Measurements from ENCODE around the gene BEND3.

GRCh38 chr6:107030151-107030550, 85.2 kb downstream of the BEND3 start:
- TF ChIP-seq, protein P1, sequence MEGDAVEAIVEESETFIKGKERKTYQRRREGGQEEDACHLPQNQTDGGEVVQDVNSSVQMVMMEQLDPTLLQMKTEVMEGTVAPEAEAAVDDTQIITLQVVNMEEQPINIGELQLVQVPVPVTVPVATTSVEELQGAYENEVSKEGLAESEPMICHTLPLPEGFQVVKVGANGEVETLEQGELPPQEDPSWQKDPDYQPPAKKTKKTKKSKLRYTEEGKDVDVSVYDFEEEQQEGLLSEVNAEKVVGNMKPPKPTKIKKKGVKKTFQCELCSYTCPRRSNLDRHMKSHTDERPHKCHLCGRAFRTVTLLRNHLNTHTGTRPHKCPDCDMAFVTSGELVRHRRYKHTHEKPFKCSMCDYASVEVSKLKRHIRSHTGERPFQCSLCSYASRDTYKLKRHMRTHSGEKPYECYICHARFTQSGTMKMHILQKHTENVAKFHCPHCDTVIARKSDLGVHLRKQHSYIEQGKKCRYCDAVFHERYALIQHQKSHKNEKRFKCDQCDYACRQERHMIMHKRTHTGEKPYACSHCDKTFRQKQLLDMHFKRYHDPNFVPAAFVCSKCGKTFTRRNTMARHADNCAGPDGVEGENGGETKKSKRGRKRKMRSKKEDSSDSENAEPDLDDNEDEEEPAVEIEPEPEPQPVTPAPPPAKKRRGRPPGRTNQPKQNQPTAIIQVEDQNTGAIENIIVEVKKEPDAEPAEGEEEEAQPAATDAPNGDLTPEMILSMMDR (IDR thresholded peaks at IDR 0.05; ENCODE audit: low read depth, low read length), result no peak
- no peak for TF ChIP-seq EZH2phosphoT487 (IDR thresholded peaks at IDR 0.05; ENCODE audit: low read depth)
